ENCODE results near the gene STRBP.
"Not testable (repeated sequence)": the region's sequence is repeated elsewhere in the genome, so short reads cannot be mapped to it uniquely, and the experiment has no call there.

STRBP gene

DNA sequence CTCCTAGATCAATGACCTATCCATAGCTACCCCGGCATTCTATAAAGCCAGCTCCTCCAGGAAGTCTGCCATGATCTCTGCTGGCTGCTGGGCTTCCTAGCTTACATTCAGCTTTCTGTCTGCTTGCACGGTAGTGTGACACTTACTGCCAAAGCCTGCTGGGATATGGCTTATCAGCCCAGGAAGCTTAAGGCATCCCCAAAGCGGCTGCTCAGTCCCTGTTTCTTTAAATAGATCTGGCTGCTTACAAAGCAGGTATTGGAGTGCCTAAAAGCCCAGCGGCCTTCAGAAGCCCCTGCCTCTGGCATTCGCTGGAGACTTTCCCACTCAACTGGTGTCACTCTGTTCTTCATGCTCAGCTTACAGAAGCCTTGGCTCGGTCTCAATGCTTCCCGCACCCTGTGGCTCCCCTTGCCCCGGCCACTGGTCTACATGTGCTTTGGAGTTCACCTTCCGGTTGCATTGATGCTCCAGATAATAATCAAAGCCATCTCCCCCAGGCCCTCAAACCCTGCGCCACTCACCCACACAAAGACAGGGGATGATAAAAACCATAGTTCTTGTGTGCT lies 31.3 kb upstream of the STRBP start:
- DNase-seq (ENCODE audit: low spot score), result no peak
- Mint-ChIP-seq H3K4me1 (ENCODE audit: low read depth) (peaks cover 17% of the 10 kb centered on the region), H3K36me3 (ENCODE audit: low read depth) (no peaks in the 10 kb centered on the region), H3K9me3 (no peaks in the 10 kb centered on the region), H3K27ac (no peak overlapping the region), H3K4me3 (no peak overlapping the region), H3K27me3 (ENCODE audit: low read depth) (peaks cover 3% of the 10 kb centered on the region)

DNA sequence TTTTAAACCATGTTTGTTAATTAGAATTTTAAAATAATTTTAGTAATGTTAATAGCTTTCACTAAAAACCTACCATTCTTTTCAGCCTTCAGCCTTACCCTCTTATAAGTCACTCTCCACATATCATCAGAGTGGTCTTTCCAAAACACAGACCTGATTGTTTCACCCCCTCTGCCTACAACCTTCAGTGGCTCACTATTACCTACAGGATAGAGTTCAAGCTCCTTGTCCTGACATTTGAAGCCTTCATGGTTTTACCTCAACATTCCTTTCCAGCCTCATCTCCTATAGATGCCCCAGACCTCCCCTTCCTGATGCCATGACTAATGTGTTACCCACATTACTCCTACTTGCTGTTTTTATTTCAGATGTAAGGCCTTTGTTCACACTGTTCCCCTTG lies 27.8 kb upstream of the STRBP start:
- H3K4me1 Mint-ChIP-seq (ENCODE audit: low read depth), result peaks cover 3% of the 10 kb centered on the region
- DNase-seq (ENCODE audit: low spot score), result no peak
- H3K9me3 Mint-ChIP-seq, result no peaks in the 10 kb centered on the region
- no peaks in the 10 kb centered on the region for H3K36me3 Mint-ChIP-seq (ENCODE audit: low read depth)
- peaks cover 3% of the 10 kb centered on the region for H3K27me3 Mint-ChIP-seq (ENCODE audit: low read depth)
- H3K27ac Mint-ChIP-seq, result no peak overlapping the region
- no peak overlapping the region for H3K4me3 Mint-ChIP-seq

DNA sequence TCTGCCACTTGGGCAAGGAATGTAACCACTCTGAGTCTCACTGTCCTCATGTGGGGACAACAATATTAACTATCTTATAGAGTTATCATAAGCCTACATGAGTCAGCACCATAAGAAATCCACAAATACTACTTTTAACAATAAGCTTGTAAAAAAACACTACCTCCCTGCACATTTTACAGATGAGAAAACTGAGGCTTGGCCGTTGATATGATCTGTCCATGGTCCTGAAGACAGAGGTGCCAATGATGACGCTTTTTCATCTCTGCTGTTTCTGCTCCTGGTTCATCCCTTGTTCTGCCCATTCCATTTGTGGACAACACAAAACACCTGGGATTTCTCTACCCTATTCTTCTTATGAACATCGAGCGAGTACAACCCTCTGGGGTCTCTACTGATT lies 23.4 kb upstream of the STRBP start:
- Mint-ChIP-seq H3K36me3 (ENCODE audit: low read depth) (no peaks in the 10 kb centered on the region), H3K27me3 (ENCODE audit: low read depth) (peaks cover 3% of the 10 kb centered on the region), H3K9me3 (no peaks in the 10 kb centered on the region), H3K4me3 (no peak overlapping the region), H3K4me1 (ENCODE audit: low read depth) (no peaks in the 10 kb centered on the region), H3K27ac (no peak overlapping the region)
- no peak for DNase-seq (ENCODE audit: low spot score)

DNA sequence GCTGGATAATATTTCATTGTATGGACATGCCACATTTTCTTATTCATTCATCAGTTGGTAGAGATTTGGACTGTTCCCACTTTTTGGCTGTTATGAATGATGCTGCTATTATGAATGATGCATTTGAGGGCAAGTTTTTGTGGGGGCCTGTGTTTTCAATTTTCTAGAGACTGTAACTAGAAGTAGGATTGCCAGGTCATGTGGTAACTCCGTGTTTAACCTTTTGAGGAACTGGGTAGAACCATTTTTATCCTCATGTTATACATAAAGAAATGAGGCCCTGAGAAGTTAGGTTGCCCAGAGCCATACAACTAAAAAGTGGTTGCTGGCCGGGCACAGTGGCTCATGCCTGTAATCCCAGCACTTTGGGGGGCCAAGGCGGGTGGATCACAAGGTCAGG lies 22.4 kb upstream of the STRBP start:
- no peaks in the 10 kb centered on the region for H3K36me3 Mint-ChIP-seq (ENCODE audit: low read depth)
- H3K27me3 Mint-ChIP-seq (ENCODE audit: low read depth), result no peaks in the 10 kb centered on the region
- no peak overlapping the region for H3K4me3 Mint-ChIP-seq
- H3K9me3 Mint-ChIP-seq, result no peaks in the 10 kb centered on the region
- H3K4me1 Mint-ChIP-seq (ENCODE audit: low read depth), result no peaks in the 10 kb centered on the region
- H3K27ac Mint-ChIP-seq, result no peak overlapping the region
- no peak for DNase-seq (ENCODE audit: low spot score)

DNA sequence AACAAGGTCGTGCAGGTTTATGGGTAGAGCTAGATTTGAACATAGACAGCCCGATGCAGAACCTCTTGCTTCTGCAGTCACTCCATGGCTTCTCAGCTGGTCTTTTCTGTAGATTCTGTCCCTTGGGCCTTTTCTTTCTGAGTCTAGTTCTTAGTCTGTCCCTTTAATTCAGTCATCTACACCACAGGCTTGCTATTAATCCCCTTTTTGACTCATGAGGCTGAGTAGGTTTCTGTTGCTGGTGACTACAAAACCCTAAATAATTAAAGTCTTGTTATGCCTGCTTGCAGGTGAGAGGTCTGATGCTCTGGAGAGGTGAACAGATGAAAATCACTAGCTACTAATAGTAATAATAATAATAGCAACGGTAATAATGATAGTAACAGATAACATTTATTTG lies 19.3 kb upstream of the STRBP start:
- Mint-ChIP-seq H3K27ac (no peak overlapping the region), H3K36me3 (ENCODE audit: low read depth) (no peaks in the 10 kb centered on the region), H3K9me3 (no peaks in the 10 kb centered on the region), H3K4me3 (no peak overlapping the region), H3K27me3 (ENCODE audit: low read depth) (no peaks in the 10 kb centered on the region), H3K4me1 (ENCODE audit: low read depth) (no peaks in the 10 kb centered on the region)
- DNase-seq (ENCODE audit: low spot score), result no peak

DNA sequence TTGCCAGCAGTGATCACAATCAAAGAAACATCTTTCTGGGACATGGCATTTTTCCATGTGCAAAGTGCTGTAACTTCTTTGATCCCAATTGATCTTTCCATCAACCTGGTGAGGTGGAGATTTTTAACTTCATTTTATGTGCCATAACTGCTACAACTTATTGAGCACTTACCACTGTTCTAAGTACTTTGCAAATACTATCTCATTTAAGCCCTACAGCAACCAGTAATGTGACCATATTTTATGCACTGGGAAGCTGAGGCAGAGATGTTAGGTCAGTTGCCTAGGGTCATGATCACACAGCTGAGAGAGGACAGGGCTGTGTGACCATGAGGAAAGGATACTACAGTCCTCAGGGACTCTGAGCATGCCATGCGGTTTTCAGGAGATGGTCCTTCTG lies 17.9 kb upstream of the STRBP start:
- Mint-ChIP-seq H3K36me3 (ENCODE audit: low read depth) (no peaks in the 10 kb centered on the region), H3K4me1 (ENCODE audit: low read depth) (no peaks in the 10 kb centered on the region), H3K9me3 (no peaks in the 10 kb centered on the region), H3K27me3 (ENCODE audit: low read depth) (no peaks in the 10 kb centered on the region), H3K4me3 (no peak overlapping the region), H3K27ac (no peak overlapping the region)
- no peak for DNase-seq (ENCODE audit: low spot score)

DNA sequence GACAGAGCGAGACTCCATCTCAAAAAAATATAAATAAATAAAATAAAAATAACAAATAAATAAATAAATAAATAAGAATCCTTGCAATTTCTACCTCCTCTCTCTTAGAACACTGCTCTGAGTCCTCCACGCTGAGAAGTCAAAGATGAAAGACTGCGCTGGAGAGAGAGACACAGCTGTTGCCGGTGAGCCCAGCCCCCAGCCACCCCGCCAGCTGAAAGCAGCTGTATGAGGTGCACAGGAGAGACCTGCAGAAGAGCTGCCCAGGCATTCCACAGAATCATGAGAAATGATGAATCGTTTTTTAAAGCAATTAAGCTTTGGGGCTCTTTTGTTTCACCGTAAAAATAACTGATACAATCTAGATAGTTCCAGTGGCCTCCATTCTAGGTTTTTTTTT lies 16.3 kb upstream of the STRBP start:
- no peak overlapping the region for H3K27ac Mint-ChIP-seq
- no peaks in the 10 kb centered on the region for H3K9me3 Mint-ChIP-seq
- no peaks in the 10 kb centered on the region for H3K36me3 Mint-ChIP-seq (ENCODE audit: low read depth)
- no peaks in the 10 kb centered on the region for H3K4me1 Mint-ChIP-seq (ENCODE audit: low read depth)
- peaks cover 3% of the 10 kb centered on the region for H3K27me3 Mint-ChIP-seq (ENCODE audit: low read depth)
- no peak overlapping the region for H3K4me3 Mint-ChIP-seq
- DNase-seq (ENCODE audit: low spot score), result no peak

DNA sequence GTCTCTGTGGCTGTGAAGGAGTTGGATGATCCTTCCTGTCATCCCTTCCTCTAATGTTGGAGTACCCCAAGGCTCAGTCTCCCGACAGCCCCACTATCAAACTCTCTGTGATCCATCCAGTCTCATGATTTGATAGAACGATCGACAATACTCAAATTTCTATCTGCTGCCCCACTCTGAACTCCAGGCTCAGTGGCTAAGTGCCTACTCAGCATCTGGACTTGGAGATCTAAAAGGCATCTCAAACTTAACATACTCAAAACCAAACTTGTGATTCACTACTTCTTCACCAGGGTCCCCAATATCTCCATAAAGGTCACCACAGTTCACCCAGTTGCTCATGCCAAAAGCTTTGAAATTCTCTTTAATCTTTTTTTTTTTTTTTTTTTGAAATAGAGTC lies 15.1 kb upstream of the STRBP start:
- Mint-ChIP-seq H3K36me3 (ENCODE audit: low read depth) (no peaks in the 10 kb centered on the region), H3K4me1 (ENCODE audit: low read depth) (peaks cover 1% of the 10 kb centered on the region)

DNA sequence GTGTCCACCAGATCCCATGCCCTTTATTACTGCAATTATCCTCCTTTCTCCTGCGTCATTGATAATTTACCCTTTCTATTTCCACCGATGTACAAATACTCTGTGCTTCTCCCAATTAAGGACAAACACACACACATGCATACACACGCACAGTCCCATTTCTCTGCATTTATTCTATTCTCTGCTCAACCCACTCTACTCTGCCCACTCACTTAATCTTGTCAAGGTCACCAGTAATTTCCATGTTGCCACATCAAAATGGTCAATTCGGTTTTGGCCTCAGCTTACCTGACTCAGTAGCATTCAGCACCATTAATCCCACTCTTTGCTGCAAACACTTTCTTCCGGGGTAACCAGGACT lies 14.6 kb upstream of the STRBP start:
- H3K27me3 Mint-ChIP-seq (ENCODE audit: low read depth), result peaks cover 11% of the 10 kb centered on the region
- H3K27ac Mint-ChIP-seq, result no peak overlapping the region
- no peaks in the 10 kb centered on the region for H3K36me3 Mint-ChIP-seq (ENCODE audit: low read depth)
- peaks cover 3% of the 10 kb centered on the region for H3K4me1 Mint-ChIP-seq (ENCODE audit: low read depth)
- no peak overlapping the region for H3K4me3 Mint-ChIP-seq
- peaks cover 6% of the 10 kb centered on the region for H3K9me3 Mint-ChIP-seq
- no peak for DNase-seq (ENCODE audit: low spot score)

More for the DNA sequence above, 15.1 kb upstream of the STRBP start:
- Mint-ChIP-seq H3K9me3 (peaks cover 6% of the 10 kb centered on the region), H3K4me3 (no peak overlapping the region), H3K27me3 (ENCODE audit: low read depth) (peaks cover 10% of the 10 kb centered on the region), H3K27ac (no peak overlapping the region)
- DNase-seq (ENCODE audit: low spot score), result no peak

DNA sequence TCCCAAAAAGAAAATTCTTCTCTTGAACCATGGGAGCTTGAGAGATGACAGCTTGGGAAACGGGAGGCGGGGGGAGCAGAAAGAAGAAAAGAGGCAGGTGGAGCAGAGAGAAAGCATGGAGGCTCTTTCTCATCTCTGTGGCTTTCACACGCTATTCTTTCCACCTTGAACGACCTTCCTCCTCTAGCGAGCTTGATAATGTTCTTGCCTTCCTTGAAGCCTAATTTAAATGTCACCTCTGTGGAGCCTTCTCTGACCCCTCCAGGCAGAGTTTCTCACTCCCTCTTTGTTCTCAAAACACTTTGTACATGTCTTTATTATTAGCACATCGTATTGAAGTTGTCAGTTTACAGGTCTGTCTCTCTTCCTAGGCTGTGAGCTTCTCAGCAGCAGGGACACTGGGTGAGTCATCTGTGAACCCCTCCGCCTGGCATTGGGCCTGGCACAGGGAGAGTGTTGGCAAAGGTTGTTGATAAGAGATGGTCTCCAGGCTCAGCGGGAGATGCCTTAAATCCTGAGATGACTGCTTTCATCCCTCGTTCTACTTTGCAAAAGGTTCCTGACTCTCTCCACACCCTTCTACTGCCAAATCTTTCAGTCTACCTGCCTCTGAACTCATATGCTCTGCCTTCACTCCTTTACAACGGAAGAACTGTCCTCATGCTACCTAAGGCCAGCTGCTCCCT lies 14.1 kb upstream of the STRBP start:
- H3K4me1 Mint-ChIP-seq (ENCODE audit: low read depth), result peaks cover 3% of the 10 kb centered on the region
- H3K36me3 Mint-ChIP-seq (ENCODE audit: low read depth), result no peaks in the 10 kb centered on the region
- H3K4me3 Mint-ChIP-seq, result no peak overlapping the region
- H3K27ac Mint-ChIP-seq, result no peak overlapping the region
- no peak for DNase-seq (ENCODE audit: low spot score)
- peaks cover 6% of the 10 kb centered on the region for H3K9me3 Mint-ChIP-seq
- H3K27me3 Mint-ChIP-seq (ENCODE audit: low read depth), result peaks cover 11% of the 10 kb centered on the region

DNA sequence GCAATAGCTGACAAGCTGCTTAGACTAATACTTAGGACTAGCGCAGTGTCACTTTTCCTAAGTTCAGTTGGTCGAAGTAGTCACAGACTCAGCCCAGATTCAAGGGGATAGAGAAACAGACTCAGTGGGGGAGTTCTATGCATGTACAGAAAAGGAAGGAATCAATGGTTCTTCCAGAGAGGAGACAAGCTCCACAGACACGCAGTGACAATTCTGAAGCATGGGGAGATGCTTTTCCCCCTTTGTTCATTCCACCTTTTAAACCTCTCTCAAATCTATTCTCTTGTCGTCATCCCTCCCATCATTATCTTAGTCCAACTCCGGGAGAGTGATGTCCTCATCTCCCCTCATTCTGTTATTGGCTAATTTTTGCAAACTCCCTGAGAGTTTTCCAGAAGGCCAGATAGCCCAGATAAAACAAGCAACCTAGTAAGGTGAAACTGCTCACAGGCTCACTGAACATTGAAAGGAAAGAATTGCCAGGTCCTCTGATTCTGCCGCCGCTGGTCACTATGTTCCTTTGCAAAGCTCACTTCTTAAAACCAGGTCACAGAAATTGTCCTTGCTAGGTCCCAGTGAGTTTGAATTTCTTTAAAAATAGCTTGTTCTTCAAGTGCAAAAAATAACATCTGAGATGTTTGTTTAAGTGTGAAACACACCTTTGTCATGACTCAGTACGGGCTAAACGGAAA lies 13.4 kb upstream of the STRBP start:
- Mint-ChIP-seq H3K9me3 (peaks cover 6% of the 10 kb centered on the region), H3K4me1 (ENCODE audit: low read depth) (peaks cover 3% of the 10 kb centered on the region), H3K36me3 (ENCODE audit: low read depth) (no peaks in the 10 kb centered on the region), H3K27ac (no peak overlapping the region), H3K27me3 (ENCODE audit: low read depth) (peaks cover 12% of the 10 kb centered on the region), H3K4me3 (no peak overlapping the region)
- DNase-seq (ENCODE audit: low spot score), result no peak

DNA sequence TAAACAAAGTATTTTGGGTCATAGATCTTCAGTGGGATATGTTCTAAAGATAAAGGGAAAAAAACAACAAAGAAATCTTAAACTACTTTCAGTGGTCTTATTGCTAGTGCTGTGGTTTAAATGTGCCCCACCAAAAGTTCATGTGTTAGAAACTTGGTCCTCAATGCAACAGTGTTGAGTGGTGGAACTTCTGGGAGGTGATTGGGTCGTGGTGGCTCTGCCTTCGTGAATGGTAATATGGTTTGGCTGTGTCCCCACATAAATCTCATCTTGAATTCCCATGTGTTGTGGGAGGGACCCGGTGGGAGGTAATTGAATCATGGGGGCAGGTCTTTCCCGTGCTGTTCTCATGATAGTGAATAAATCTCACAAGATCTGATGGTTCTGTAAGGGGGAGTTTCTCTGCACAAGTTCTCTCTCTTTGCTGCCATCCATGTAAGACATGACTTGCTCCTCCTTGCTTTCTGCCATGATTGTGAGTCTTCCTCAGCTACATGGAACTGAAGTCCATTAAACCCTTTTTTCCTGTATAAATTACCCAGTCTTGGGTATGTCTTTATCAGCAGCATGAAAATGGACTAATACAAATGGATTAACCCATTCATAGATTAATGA lies 10.6 kb upstream of the STRBP start:
- peaks cover 19% of the 10 kb centered on the region for H3K27me3 Mint-ChIP-seq (ENCODE audit: low read depth)
- H3K4me1 Mint-ChIP-seq (ENCODE audit: low read depth); H3K36me3 Mint-ChIP-seq (ENCODE audit: low read depth); H3K4me3 Mint-ChIP-seq; H3K27ac Mint-ChIP-seq; H3K9me3 Mint-ChIP-seq; DNase-seq (ENCODE audit: low spot score): not testable (repeated sequence)

DNA sequence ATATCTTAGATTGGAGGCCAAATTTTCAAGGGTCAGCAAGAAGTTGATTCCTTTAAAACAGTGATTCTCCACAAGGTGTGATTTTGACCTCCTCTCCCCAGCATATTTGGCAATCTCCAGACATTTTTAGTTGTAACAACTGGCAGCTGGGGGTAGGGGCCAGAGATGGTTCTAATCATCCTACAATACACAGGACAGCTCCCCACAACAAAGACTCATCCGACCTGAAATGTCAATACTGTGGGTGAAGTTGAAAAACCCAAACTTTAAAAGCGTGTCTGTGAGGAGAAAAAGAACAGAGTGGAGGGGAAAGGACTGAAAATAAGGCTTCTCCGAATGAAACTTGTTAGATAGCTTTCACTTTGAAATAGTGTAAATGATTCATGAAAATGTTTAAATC lies 10.0 kb upstream of the STRBP start:
- Mint-ChIP-seq H3K9me3 (peaks cover 6% of the 10 kb centered on the region), H3K36me3 (ENCODE audit: low read depth) (no peaks in the 10 kb centered on the region), H3K4me3 (no peak overlapping the region), H3K4me1 (ENCODE audit: low read depth) (peaks cover 5% of the 10 kb centered on the region), H3K27me3 (ENCODE audit: low read depth) (peaks cover 19% of the 10 kb centered on the region), H3K27ac (no peak overlapping the region)
- no peak for DNase-seq (ENCODE audit: low spot score)

DNA sequence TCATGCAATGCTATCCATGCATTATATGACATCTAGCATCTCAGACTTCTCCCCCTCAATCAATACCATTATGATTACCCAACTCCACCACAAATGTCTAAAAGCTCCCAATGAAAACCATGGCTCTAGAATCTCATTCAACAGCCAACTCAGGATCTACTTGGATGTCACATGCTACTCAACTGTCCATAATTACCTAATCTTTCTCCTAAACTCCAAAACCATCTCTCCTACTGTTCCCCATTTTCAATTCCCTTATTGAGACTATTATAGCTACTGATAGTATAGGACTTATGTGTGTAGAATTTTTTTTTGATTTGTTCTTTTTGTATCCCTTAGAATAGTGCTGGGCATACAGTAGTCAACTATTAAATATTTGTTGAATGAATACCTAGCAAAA lies 8.2 kb upstream of the STRBP start:
- Mint-ChIP-seq H3K9me3 (peaks cover 6% of the 10 kb centered on the region), H3K27ac (no peak overlapping the region), H3K4me1 (ENCODE audit: low read depth) (peaks cover 5% of the 10 kb centered on the region), H3K4me3 (no peak overlapping the region), H3K36me3 (ENCODE audit: low read depth) (no peaks in the 10 kb centered on the region), H3K27me3 (ENCODE audit: low read depth) (peaks cover 19% of the 10 kb centered on the region)
- no peak for DNase-seq (ENCODE audit: low spot score)
